Astrocyte of the spinal cord (primary cell): Measurements from ENCODE around the gene TIAM1.

Experiments
- DNase-seq: peaks from one replicate; pipeline ENCODE4 v3.0.0; 2011; ENCODE audit warnings: low read depth, low spot score
- H3K4me3 ChIP-seq: 2 replicates; pipeline ENCODE4 v1.5.1; 2011; ENCODE audit warnings: low read depth, mild to moderate bottlenecking, low read length, moderate library complexity
- CTCF ChIP-seq: IDR thresholded peaks from 2 replicates; pipeline ENCODE4 v1.5.1; 2012; ENCODE audit warnings: low read depth, mild to moderate bottlenecking, low read length, inconsistent platforms
- in situ Hi-C: cut with HindIII; loops from 2 replicates; pipeline ENCODE4 v1.10.0; 2017; ENCODE audit warnings: low sequenced_read_pairs

TIAM1 gene

GRCh38 chr21:31075848-31076247 lies 268.2 kb downstream of the TIAM1 start:
- no peak overlapping the region for H3K4me3 ChIP-seq
- in situ Hi-C loops: no loop called here
- DNase-seq: no peak
- no peak for TF ChIP-seq CTCF

- H3K4me3 ChIP-seq: no peak overlapping the region
- DNase-seq: no peak
- in situ Hi-C loops: no loop called here
- no peak for TF ChIP-seq CTCF
These were observed 271.5 kb downstream of the TIAM1 start for GRCh38 chr21:31072533-31072932.
